Urinary bladder (tissue), 4 donors: Measurements from ENCODE around the gene C6orf132. TPM values are rescaled to one million over a fixed set of nuclear protein-coding genes. Genes with fewer than 3 reads are reported as not detected.

Experiments used
- DNase-seq: peaks from one replicate; pipeline ENCODE4 v3.0.0-alpha.2; 2015; ENCODE audit errors: extremely low spot score
- H3K27ac ChIP-seq: one replicate; pipeline ENCODE4 v1.5.1; 2013; ENCODE audit warnings: low read depth, mild to moderate bottlenecking, moderate library complexity
- H3K36me3 ChIP-seq: one replicate; pipeline ENCODE4 v1.6.1; 2013; ENCODE audit warnings: mild to moderate bottlenecking, moderate library complexity; ENCODE audit not compliant: insufficient read depth
- H3K4me1 ChIP-seq: one replicate; pipeline ENCODE4 v1.6.1; 2013; ENCODE audit warnings: mild to moderate bottlenecking, moderate library complexity; ENCODE audit not compliant: insufficient read depth
- H3K4me3 ChIP-seq: one replicate; pipeline ENCODE4 v1.5.1; 2013; ENCODE audit warnings: low read depth, low read length
- WGBS: extraction: QIAGEN DNeasy Blood & Tissue Kit; methylation state at CpG from one replicate; pipeline ENCODE4 v1.1.7; 2013; 5-methylcytosine and 5-hydroxymethylcytosine counted together
- polyA plus RNA-seq: library from polyadenylated mRNA; stranded (reverse); fragments of 200-250 nt; gene quantifications from one replicate; pipeline ENCODE4 v1.2.3, GENCODE V29; 2013
- total RNA-seq: library from RNA; depleted of rRNA; stranded (reverse); fragments of >200 nt; gene quantifications from one replicate; pipeline ENCODE4 v1.2.3, GENCODE V29; 2014
- donor health status: healthy with polysubstance abuse.
- donor health status: healthy.

C6orf132 gene
- total and polyA plus RNA-seq, 2 donors, result 2.7 to 4.4 TPM

DNA sequence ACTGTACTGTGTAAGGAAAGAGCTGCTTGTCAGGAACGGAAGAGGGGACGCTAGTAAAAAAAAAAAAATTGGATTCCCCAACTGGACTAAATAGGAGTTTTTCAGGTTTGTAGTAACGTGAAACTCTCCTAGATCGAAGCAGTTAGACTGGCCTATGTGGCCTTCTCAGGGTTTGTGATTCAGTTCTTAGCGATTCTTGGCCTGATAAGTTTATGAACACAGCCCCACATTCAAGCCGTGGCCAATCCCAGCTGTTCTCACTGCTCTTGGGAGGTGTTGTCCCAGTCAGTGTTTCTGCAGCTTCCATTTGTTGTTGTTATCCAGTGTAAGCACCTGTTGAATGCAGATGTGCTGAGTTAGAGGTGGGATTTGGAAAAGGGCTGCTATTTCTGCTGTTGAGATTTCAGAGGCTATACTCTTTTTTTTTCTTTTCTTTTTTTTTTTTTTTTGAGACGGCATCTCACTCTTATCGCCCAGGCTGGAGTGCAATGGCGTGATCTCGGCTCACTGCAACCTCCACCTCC lies 62.4 kb downstream of the C6orf132 start:
- DNase-seq, result no peak
- WGBS, result 86% methylated on average over 10 of the region's 10 CpGs
- no peak overlapping the region for H3K4me3 ChIP-seq
- H3K27ac ChIP-seq, result no peak overlapping the region
- H3K36me3 ChIP-seq, result peaks cover 2% of the 10 kb centered on the region
- H3K4me1 ChIP-seq, result no peaks in the 10 kb centered on the region

DNA sequence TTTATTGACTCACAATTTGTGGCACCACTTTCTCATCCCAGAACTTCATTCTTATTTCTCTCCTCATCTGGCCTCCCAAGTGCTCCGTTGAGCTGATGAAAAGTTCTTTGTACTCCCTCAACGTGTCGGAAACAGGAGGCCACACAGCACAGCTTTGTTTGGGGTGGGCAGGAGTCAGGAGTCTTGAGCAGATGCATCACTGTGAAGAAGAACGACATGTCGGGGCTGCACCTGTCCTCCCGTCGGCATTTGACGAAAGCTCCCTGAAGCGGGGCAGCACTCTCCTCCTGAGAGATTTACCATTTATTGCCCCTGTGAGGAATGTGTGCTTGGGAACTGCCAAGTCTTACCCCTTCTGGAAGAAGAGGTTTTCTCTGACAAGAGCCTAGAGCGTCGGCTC lies 64.0 kb downstream of the C6orf132 start:
- peaks cover 2% of the 10 kb centered on the region for H3K36me3 ChIP-seq
- 90% methylated on average over 11 of the region's 11 CpGs for WGBS
- H3K27ac ChIP-seq, result no peak overlapping the region
- no peak overlapping the region for H3K4me3 ChIP-seq
- no peaks in the 10 kb centered on the region for H3K4me1 ChIP-seq
- no peak for DNase-seq

DNA sequence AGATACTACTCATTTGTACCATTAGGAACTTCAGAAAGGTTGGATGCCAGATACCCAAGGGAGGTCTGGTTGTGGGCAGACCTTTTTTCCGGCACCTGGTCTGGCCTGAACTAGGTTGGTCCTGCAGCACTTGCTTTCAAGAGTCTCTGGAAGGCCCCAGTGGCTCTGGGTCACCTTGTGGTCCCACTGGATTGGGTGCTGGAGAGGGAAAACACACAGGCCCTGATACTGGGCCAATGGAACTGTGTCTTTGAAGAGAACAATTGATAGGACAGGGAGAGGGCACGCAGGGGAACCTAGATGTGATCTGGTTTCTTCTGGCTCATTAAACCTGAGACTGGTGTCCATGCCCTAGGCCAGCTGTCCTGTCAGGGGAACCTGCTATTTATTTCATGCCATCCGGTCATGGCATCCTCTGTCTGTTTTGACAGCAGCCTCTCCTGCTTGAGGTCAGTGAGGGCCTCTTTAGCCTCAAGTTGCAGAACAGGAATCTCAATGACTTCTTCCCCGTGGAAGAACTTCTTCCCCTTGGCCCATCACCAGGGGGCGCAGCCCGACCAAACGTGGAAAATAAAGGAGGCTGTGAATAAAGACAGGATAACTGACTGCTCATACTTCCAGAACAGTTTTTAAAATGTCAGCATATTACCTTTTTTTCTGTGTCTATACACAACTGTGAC lies 67.1 kb downstream of the C6orf132 start:
- 40% methylated on average over 7 of the region's 7 CpGs for WGBS
- Histone ChIP-seq H3K27ac (no peak overlapping the region), H3K4me1 (no peaks in the 10 kb centered on the region), H3K4me3 (no peak overlapping the region), H3K36me3 (peaks cover 2% of the 10 kb centered on the region)
- peak; percentile 51 for DNase-seq

DNA sequence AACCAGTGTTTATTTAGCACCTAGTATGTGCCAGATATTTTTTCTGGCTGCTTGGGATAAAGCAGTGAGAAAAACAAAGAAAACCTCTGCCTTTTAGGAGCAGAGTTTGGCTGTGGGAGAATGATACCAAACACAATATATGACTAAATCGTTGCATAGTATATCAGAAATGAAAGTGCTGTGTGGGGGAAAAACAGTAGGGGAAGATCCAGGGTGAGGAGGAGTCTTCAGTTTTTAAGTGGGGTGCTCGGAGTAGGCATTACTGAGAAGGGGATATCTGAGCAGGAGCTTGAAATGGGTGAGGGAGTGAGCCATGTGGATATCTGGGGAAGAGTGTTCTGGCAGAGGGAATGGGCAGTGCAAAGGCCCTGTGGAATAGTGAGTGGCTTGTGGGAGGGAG lies 69.1 kb downstream of the C6orf132 start:
- H3K4me3 ChIP-seq, result no peak overlapping the region
- peaks cover 2% of the 10 kb centered on the region for H3K36me3 ChIP-seq
- H3K4me1 ChIP-seq, result no peaks in the 10 kb centered on the region
- no peak for DNase-seq
- no peak overlapping the region for H3K27ac ChIP-seq
- WGBS, result 92% methylated on average over 2 of the region's 2 CpGs

DNA sequence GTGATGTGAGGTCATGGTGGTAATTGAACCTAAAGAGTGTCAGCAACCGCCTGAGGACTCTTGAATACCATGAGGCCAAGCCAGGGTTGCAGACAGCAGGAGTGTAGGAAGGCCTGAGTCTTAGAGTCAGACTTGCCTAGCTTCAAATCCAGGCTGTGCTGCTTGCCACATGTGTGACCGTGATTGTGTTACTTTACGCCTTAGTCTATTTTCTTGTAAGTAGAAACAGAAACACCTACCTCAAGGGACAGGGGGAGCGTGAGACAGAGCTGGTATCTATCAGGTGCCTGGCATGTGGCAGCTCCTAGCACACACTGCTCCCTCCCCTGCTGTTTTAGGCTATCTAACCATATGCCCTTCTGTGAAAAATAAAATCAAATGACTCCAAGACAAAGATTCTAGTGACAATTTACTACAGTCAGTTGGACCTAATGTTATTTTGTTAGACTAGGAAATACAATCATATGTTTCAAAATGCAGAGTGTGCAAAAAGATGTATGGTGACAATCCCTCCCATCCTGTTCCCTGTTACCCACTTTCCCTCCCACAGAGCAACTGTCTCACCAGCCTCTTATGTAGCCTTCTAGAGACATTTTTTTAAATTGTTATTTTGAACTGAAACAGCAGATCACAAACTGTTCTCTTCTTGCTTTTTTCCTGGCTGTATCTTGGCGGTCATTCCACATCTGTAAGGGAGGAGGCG lies 70.4 kb downstream of the C6orf132 start:
- no peak for DNase-seq
- Histone ChIP-seq H3K4me3 (no peak overlapping the region), H3K27ac (no peak overlapping the region), H3K36me3 (no peaks in the 10 kb centered on the region), H3K4me1 (no peaks in the 10 kb centered on the region)
- WGBS, result 72% methylated on average over 6 of the region's 6 CpGs

DNA sequence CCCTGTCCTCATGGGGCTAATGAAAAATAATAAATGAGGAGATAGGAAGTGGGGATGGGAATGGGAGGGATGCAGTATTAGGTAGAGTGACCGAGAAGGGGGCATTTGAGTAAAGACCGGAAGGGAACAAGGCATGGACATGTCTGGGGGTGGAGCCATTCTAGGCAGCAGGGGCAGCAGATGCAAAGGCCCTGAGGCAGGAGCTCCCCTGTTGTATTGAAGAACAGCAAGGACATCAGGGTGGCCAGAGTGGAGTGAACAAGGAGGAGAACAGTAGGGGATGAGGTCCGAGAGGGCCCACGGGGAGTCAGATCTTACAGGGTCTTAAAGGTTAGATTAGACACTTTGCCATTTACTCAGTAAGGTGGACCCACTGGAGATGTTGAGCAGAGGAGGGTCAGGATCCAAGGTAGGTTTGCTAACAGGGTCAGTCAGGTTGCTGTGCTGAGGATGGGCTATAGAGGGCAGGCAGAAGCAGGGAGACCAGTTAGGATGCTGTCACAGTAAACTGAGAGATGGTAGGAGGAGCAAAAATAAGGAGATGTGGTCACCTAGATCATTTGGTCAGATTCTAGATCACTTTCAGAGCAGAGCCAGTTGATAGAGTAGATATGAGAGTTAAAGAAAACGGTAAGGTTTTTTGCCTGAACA lies 73.4 kb downstream of the C6orf132 start:
- 94% methylated on average over 5 of the region's 5 CpGs for WGBS
- Histone ChIP-seq H3K4me3 (no peak overlapping the region), H3K36me3 (no peaks in the 10 kb centered on the region), H3K27ac (no peak overlapping the region), H3K4me1 (no peaks in the 10 kb centered on the region)
- DNase-seq, result no peak

DNA sequence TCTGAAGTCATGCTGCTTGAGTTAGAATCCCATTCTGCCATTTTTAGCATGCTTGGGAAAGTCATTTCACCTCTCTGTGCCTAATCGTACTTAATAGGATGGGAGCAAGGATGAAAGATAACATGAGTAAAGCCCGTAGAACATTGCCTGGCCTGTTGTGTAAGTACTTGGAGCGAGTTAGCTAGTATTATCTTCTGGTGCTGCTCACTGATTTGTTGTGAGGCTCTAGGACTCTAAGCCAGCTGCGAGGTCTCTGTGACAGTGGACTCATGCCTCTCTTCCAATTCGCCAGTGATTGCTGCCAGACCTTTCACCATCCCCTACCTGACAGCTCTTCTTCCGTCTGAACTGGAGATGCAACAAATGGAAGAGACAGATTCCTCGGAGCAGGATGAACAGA lies 74.2 kb downstream of the C6orf132 start:
- DNase-seq, result no peak
- H3K36me3 ChIP-seq, result no peaks in the 10 kb centered on the region
- WGBS, result 92% methylated on average over 7 of the region's 7 CpGs

DNA sequence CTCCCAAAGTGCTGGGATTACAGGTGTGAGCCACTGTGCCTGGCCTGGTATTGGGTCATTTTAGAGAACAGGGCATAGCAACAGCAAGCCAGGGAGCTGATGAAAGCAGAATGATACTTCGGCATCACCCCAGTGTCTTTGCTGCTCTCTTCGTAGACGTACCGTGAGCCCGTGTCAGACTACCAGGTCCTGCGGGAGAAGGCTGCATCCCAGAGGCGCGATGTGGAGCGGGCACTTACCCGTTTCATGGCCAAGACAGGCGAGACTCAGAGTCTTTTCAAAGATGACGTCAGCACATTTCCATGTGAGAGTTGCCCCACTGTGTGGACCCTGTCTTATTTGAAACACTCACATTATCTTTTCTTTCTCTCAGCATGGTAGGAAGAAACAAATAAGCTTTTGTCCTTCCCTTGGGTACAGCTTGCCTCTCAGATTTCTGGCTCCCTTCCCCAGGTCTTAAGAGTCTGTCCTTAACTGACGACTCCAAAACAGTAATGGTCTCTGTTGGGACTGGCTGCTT lies 76.2 kb downstream of the C6orf132 start:
- 97% methylated on average over 13 of the region's 13 CpGs for WGBS
- no peaks in the 10 kb centered on the region for H3K36me3 ChIP-seq
- DNase-seq, result no peak

More for the DNA sequence above, 74.2 kb downstream of the C6orf132 start:
- H3K27ac ChIP-seq, result no peak overlapping the region
- no peaks in the 10 kb centered on the region for H3K4me1 ChIP-seq
- H3K4me3 ChIP-seq, result no peak overlapping the region

DNA sequence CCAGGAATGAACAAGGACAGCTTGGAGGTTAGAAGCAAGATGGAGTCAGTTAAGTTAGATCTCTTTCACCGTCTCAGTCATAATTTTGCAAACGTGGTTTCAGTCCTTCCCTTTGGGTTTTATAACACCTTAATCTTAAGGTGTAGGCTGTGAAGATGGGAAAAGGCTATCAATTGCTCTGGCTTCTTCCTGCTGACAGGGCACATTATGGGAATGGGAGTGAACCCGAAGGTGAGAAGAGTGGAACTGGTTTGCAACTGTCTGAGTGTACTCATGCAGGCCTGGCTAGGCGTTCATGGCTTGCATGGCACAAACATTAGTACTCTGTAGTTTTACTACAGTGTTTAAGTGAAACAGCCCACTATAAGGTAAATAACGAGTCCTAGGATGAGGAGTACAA lies 82.7 kb downstream of the C6orf132 start:
- Histone ChIP-seq H3K4me3 (no peak overlapping the region), H3K36me3 (peaks cover 8% of the 10 kb centered on the region), H3K4me1 (no peaks in the 10 kb centered on the region), H3K27ac (no peak overlapping the region)
- WGBS, result 94% methylated on average over 5 of the region's 5 CpGs
- DNase-seq, result no peak

More for the DNA sequence above, 76.2 kb downstream of the C6orf132 start:
- Histone ChIP-seq H3K27ac (no peak overlapping the region), H3K4me1 (no peaks in the 10 kb centered on the region), H3K4me3 (no peak overlapping the region)

DNA sequence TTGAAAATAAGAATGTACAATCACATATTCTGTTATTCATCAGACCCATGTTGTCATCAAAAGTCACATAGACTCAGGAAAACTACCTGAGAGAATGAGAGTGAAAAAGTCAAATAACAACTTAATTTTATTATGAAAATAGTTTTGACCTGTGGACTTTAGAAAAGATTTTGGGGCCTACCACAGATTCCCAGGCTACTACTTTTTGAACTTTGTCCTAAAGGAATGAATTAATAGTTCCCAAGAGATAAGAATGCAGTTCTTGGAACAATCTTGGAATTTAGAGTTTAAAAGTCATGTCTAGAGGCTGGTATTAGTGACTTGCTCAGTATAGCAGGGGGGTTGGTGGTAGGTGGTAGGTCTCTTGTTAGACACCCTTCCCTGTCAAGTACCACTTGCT lies 88.8 kb downstream of the C6orf132 start:
- no peak for DNase-seq
- no peak overlapping the region for H3K4me3 ChIP-seq
- H3K4me1 ChIP-seq, result no peaks in the 10 kb centered on the region
- peaks cover 5% of the 10 kb centered on the region for H3K36me3 ChIP-seq
- H3K27ac ChIP-seq, result no peak overlapping the region

DNA sequence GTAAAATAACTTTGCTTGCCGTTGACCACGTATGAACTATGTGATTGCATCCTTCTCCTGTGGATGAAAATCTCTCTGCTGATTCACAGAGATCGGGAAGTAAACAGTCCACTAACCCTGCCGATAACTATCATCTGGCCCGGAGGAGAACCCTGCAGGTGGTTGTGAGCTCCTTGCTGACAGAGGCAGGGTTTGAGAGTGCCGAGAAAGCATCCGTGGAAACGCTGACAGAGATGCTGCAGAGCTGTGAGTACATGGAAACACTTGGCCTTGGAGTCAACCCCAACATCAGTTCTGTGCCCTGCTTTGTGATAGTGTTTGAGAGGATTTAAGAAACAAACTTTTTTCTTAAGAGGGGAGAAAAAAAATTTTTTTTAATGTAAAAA lies 91.2 kb downstream of the C6orf132 start:
- no peak overlapping the region for H3K27ac ChIP-seq
- H3K4me3 ChIP-seq, result peak overlapping the region; percentile 61
- H3K4me1 ChIP-seq, result no peaks in the 10 kb centered on the region
- DNase-seq, result no peak
- H3K36me3 ChIP-seq, result peaks cover 2% of the 10 kb centered on the region
- 21% methylated on average over 8 of the region's 8 CpGs for WGBS
